ENCODE data around the gene TMF1.

The TMF1 gene

DNA sequence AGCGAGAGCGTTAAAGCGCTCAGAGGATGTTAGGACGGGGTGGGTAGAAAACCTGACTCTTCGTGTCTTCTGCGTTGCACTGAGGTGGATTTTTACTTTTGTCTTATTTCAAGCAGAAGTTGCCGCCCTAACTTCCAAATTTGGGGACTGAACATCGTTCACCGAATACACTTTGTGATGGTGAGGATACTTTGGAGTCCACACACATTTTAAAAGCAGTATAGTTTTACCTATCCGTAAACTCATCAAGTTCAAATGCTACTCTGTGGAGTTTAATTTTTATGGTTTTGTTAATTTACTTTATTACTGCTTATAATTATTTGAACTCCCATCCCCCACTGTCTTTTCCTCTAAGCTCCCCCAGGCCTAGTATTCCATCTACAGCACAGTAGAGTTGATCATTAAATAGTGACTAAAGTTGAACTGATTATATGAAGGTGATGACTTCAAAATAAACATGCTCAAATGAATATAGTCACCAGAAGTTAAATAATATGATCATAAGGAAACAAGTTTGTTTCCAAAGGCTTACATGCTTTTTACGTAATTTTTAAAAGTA lies 38.0 kb downstream of the TMF1 start:
- DNase-seq (ENCODE audit: low read depth in 3 of 3), result no peak

DNA sequence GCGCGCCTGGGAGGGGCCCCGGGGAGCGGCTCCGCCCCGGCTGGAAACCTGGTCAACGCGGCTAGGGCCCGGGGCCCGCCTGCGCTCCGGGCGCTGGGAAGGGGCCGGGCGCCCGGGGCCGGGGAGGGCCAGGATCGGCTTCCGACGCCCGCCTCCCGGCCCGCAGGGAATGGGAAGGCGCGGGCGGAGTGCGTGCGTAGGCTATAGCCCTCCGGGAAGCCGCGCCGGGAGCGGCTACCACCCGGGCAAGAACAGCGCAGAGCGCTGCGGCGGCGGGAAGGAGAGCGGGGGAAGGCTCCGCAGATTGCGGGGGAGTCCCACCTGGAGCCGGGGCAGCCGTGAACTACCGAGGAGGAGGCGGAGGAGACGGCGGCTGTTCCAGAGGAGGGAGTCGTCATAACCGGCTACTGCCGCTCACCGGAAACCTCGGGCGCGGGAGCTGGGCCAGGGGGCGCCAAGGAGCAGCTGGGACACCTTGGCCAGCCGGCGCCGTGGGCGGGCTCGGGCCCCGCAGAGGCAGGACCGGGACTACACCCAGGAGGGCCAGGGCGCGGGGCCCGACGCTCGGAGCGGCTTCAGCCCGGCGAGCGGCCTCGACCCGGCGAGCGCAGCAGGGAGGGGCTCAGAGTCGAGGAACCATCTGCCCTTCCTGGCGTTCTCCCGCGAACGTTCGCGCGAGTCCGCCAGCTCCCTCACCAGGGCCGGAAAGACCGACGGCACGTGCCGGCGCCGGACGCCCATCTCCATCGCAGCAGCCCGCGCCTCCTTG lies 38.7 kb downstream of the TMF1 start, which contains the start of gene EOGT:
EOGT (minus strand) TSS at position 432 of the 769 bp plus-strand sequence. CDS start 3,838 bp downstream, outside the sequence.
- peak; percentile 63 to 71 (median 65) for DNase-seq (ENCODE audit: low read depth in 3 of 3)

DNA sequence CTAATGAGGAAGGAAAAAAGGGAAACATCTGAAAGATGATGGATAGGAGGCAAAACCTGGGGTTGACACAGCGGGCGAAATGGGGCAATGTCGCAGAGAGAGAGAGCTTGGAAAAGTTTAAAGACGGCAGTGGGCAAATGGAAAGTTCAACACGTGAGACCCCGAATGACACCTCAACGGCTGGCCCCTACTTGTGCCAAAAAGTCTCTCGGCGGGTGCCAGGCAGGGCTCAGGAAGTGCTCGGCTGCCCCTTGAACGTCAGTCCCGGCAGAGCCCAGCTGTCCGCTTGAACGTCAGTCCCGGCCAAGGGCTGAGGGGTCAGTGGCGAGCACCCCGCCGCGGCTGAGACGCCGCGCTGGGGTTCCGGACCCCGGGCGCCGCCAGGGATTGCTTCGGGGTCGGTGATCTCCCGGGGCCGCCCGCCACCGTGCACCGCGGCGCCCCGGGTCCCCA lies 39.3 kb downstream of the TMF1 start:
- DNase-seq (ENCODE audit: low read depth in 3 of 3), result peak in 1 of 3 experiments; percentile 33

DNA sequence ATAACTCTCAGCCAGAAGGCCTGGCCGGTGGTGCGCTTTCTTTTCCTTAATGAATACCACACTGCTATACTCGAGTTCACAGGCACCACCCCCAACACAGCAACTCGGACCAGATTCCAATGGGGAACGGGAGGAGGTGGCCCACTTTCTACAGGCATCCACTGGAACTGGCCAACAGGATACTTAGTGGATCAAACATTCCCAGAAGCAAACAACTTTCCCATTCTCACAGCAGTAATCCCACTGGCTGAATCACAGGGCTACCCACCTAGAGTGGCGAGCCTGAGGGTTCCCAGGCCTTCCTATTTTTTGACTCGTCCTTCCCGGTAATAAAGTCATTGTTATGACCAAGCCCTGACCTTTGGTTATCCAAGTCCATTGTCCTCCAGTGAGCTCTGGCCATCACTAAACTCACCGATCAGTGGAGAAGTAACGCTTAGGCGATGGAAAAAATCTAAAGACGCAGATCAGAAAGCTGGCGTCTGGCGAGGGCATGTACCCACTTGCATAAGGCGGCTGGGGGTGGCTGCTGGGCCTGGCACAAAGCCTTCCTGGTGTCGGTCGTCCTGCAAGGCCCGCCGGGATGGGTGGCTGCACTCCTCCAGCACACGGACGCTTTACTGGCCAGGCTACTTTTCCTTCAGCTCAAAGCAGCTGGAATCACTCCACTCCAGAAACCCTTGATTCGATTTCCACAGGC lies 39.9 kb downstream of the TMF1 start:
- no peak for DNase-seq (ENCODE audit: low read depth in 3 of 3)

DNA sequence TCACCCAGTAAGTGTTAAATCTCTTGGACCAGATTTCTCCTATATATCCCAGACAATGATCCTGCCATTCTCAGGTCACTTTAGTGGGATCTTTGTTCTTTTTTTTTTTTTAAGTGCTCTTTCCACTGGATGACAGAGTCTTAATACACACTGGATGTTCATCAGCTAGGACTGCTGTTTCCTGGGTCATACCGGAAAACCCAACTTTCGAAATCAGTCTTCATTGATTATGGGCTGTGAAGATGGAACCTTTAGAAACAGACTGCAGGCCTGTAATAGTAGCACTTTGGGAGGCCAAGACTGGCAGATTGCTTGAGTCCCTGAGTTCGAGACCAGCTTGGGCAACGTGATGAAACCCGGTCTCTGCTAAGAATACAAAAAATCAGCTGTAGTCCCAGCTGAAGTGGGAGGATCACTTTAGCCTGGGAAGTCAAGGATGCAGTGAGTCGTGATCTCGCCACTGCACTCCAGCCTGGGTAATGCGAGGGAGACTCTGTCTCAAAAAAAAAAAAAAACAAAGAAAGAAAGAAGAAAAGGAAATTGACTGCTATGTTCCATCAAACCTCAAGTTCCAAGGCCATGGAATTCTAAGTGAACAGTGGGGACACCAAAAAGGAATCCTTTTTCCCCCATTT lies 40.9 kb downstream of the TMF1 start:
- DNase-seq (ENCODE audit: low read depth in 3 of 3), result no peak

DNA sequence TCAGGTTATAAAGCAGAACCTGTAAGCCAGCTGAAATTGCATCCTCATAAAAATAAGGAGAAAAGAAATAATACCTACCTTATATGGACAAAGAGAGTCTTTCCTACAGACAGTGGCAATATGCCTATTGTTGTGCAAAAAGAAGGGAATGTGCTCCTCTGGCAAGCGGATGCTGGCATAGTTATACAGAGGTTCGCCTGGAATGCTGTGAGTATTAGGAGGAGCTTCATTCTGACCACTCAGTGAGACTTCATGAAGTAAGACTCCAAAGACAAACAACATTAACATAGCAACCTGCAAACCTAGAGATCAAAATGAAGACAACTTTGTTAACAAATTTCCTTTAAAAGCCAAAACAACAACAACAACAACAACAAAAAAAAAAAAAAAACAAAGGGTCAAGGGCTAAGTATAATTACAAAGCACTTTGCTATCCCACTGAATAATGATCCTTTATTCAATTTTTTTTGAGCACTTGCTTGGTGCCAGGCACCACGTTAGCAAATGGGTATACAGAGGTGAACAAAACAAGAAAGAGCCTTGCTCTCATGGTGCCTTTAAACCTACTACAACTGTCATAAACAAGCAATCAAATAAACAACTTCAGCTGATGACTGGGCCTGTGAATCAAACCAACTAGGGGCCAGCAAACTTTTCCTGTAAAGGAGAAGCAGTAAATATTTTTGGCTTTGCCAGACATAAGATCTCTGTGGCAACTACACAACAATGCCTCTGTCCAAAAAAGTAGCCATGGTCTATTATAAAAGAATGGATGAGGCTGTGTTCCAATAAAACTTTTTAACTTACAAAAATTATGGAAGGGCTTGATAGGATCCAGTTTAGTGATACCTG lies 42.3 kb downstream of the TMF1 start:
- no peak for DNase-seq (ENCODE audit: low read depth in 3 of 3)

DNA sequence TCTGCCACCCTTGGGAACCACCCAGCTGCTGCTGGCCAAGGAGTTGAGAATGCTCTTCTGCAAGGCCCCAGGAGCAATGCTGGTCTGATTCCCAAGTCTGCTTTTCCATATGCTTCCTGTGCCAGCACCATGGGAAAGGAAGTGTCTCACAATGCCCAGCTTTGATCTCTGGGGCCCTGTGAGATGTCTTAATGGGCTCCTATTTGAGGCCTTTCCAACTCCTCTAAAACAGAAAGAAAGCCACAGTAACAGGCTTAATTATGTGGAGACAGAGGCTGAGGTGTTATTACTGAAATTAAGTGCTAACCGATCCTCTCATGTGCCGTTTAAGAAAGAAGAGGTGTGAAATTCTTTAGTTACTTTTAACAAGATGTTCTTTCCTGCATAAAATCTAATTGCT lies 43.2 kb downstream of the TMF1 start:
- DNase-seq (ENCODE audit: low read depth in 3 of 3), result no peak

DNA sequence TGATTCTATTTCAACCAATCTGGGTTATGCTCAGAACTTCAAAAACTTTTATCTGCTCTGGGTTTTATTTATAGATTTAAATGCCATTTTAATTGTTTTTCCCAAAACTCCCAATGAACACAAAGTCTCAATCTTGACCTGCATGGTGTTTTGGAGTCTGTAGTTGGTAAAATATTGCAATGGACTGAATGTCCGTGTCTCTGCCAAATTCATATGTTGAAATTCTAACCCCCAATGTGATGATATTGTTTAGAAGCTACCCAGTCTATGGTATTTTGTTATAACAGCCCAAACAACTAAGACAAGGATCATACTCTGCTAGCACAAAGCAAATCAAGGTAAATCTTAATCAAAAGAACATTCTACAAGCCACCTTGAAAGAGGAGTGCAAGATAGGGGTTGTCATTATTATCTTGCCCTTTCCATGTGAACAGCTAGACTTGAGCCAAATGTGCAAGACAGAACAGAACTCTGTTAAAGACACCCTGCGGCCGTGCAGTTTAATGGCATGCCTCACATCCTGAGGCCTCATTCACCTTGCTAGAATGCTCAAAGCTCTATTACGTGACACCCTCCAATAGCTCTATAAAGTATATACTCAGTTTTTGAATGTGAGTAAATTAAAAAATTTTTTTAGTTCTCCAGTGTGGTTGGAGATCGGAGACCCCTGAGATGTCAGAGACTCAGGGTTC lies 46.2 kb downstream of the TMF1 start:
- DNase-seq (ENCODE audit: low read depth in 3 of 3), result no peak

DNA sequence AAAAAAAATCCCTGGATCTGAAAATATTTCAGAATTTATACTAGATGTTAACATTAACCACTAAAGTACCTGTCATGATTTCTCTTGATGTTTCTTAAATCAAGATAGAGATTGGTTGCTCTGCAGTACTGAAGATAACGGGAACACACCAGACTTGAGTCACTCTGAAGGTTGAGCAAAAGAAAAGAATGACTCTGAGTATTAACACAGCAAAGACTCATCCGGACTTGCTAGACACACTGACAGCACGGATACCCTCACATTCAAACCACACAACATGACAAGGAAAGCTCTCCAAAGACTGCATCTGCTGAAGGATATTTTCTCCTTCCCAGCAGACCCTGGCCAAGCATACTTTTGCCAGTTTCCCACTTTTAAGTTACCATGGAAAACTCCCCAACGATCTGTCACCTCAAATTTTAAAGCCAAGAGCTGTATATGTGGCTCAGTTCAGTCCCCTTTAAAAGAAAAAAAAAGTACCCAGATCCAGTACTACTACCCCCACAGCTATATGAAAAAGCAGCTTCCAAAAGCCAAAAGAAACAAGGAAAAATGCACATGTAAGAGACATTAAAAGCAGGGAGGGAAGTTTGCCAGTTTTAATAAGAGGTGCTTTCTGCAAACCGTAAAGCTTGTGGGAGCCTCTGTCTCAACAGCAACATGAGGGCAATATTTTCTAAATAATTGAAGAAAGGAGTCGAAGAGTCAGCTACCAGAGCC lies 46.9 kb downstream of the TMF1 start:
- DNase-seq (ENCODE audit: low read depth in 3 of 3), result no peak

DNA sequence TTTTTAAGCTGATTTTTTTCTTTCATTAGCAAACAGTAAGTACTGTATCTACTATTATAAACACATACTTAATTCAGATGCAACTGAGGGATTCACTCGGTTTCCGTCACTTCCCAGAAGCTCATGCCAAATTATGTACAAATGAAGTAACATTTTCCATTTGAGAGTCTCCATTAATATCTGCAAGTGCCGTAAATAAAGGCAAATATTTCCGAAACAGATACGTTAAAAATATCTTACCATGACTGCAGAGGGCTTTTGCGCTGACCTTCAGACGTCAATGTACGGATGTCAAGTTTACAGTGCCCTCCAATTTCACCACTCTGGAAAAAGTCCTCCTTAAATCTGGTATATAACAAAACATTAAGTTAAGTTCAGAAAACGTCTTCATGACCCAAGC lies 48.0 kb downstream of the TMF1 start:
- no peak for DNase-seq (ENCODE audit: low read depth in 3 of 3)

DNA sequence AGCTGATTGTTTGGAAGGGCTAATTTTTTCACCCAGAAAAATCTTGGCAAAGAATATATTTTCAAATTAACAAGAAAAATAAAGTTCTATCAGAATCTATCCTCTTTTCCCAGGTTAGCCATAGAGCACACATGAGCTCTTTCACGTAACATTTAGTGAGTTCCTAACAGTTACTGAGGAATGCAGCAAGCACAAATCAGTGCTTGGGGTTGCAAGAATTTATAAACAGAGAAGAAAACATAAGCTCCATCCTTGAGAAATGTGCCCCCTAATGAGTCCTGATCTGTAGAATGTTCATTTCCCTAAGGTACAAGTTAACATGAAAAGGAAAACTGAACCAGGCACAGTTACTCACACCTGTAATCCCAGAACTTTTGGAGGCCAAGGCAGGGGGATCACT lies 52.5 kb downstream of the TMF1 start:
- no peak for DNase-seq (ENCODE audit: low read depth in 3 of 3)

DNA sequence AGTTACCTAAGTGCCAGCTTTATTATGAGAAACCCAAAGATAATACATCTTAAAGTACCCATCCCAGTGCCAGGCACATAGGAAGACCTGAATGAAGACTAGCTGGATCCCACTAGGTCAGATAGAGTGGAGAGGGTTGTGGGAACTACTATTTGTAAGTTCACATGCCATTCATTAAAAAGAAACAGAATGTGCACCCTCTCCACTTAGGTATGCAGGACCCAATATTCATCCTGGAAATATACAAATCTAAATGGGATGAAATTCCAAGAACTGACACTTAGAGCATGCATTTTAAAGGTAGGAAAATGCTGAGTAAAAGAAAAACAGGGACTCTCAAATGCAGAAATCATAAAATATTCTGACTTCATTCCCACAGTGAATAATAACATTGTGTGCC lies 53.0 kb downstream of the TMF1 start:
- no peak for DNase-seq (ENCODE audit: low read depth in 3 of 3)

DNA sequence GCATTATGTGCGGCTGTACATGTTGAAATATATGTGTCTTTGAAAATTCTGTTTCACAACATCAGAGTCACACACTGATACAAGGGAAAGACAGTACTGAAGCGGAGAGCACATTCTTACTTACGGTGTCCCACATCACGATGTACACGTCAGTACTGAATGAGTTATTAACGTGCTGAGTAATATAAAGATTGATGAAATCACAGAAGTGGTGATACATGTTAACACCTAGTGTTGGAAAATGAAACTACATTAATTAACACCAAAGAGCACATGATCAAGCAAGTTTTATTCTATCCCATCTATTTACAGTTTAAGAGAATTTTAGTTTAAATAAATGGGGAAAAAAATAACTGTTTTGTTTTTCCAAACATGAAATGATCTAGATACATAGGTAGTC lies 54.2 kb downstream of the TMF1 start:
- DNase-seq (ENCODE audit: low read depth in 3 of 3), result no peak

DNA sequence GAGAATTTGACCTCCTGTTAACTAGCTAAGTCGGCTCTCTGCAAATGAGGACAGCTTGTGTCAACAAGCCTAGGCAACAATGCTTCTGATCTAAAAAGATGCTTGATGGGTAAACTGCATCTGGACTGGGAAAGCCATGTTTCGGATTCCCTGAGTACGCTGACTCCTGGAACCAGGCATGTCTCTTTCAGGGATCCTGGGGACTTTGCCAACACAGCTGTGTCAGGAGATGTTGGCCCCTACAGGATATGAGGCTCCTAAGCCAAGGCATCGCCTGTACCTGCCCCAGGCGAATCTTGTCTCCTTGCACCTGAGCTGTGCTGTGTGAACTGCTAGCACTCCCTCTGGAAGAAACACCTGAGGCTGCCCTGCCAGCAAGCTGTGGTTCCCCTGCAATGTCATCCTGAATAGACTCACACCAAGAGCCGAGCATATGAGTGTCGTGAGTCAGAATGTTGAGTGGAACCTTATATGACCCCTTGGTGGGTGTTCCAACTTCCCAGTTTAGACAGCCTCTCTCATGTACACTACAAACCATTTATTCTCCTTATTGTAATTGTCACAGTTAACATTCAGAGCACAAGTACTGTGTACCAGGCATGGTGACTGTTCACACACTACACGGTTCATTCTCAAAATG lies 55.7 kb downstream of the TMF1 start:
- no peak for DNase-seq (ENCODE audit: low read depth in 3 of 3)

DNA sequence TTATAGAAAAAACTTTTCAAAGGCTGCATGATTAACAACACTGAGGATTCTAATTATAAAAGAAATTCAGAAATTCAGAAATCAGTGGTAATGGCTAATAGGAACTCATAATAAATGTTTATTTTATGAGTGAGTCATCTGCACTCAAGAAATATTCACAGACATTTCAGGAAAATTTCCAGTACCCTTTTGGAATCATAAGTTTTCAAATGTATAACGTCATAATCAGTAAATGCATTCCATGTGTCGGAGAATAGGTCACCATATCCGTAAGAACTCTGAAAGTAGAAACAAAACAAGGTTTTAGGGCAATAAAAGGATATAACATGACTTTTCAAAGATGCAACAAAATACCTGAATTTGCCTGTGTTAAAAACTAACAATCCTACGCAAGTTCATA lies 63.4 kb downstream of the TMF1 start:
- no peak for DNase-seq (ENCODE audit: low read depth in 3 of 3)

DNA sequence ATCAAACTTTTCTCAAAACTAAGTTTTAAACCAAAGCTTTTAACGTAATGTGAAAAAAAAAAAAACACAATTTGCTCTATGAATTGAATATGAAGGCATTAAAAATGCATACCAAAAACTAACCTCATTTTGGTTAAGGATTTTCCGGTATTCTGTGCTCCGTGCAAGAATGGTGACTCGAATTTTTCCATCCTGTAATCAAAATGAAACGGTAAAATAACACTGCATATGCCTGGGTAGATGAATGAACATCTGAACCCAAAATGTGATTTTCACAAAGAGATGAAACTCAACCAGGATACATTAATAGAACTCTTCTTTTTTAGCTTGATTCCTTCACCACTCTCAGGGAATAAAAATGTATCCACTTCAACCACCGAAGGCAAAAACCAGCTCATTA lies 64.8 kb downstream of the TMF1 start:
- no peak for DNase-seq (ENCODE audit: low read depth in 3 of 3)

DNA sequence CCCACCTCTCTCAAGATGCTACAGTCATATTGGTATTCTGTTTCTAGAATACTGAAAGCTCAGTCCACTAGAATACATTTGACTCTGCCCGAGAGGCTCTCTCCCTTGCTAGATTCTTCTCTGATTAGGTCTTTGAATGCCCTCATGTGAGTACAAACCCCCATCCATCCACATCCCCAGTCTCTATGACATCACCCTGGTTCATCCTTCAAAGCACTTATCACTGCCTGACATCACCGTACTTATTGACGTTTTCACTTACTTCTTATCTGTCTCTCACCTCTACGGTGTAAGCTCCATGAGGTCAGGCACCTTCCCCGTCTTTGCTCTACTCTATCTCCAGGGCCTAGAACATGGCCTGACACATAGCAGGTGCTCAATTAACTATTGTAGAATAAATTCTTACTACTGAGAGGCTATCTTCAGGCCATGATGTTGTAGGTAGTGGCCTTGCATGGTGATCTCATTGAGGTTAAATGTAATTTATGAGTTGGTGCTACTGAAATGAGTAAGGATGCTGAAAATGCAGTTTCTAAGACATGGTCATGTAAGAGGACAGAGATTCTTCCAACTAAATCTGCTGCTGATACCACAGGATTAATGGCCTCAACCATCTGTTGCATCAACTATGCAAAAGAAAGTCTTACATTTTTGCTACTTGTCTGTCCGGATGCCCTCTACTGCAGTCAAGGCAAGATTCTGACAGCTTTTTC lies 65.5 kb downstream of the TMF1 start:
- no peak for DNase-seq (ENCODE audit: low read depth in 3 of 3)

DNA sequence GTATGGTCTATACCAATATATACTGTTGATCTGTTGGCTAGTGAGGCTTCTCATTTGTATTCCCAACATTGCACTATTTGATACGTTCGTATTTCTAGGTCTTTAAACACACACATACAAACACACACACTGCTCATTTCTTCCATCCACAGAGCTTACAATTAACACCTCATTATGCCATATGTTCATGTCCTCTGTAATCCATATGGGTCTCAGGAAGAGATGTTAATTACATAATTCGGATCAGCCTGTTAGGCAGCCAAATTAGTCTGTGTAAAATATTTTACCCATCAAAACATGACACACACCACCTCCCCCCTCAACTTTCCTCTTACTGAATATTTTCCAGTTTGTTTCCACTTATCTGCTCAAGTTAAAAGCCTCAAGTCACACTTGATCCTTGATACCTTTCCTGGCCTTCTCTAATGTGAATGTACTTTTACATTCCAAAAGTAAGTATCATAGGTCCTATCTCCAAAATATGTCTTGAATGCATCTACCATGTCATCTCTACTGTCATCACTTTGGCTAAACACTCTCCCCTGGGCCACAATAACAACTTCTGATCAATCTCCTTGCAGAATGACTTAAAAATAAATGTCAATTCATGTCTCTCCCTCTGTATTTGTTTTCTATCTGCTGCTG lies 66.9 kb downstream of the TMF1 start:
- DNase-seq (ENCODE audit: low read depth in 3 of 3), result no peak

All from stimulated activated CD4-positive, alpha-beta T cell treated with anti-CD3 and anti-CD28 coated beads, TNF-alpha, amount 100 ng/mL, for 4 hours (primary cell).